Loucy (cell line): Measurements from ENCODE around the gene SMG6.

Experiments
- EZH2phosphoT487 ChIP-seq: fragments of 200-600 bp; IDR thresholded peaks from 2 replicates; pipeline ENCODE4 v1.6.1; 2018; ENCODE audit warnings: antibody characterized with exemption, mild to moderate bottlenecking, moderate library complexity, borderline replicate concordance
- TF ChIP-seq, protein P1 (sequence below): fragments of 200-600 bp; sonication (generic); conservative IDR thresholded peaks from 2 replicates; pipeline ENCODE4 v1.5.1; 2014; ENCODE audit warnings: mild to moderate bottlenecking, antibody characterized with exemption, low read length

DNA sequence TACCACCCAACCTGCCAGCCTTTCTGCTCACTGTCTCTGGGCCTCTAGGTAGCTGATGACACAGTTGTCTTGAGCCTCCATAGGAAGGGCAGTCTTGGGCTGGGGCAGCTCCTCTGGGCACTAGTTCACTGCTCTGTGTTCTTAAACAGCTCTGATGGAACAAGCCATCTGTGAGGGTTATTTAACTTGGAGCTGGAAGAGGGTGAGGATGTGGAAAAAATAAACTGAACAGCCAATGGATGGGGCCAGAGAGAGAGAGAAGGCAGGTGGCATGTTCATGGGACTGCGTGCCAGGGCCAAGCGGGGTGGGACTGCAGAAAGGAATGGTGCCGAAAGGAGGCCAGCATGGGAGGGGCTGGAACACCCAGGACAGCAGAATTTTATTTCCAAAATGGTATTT is 196.1 kb downstream of the SMG6 start:
- TF ChIP-seq, protein P1, sequence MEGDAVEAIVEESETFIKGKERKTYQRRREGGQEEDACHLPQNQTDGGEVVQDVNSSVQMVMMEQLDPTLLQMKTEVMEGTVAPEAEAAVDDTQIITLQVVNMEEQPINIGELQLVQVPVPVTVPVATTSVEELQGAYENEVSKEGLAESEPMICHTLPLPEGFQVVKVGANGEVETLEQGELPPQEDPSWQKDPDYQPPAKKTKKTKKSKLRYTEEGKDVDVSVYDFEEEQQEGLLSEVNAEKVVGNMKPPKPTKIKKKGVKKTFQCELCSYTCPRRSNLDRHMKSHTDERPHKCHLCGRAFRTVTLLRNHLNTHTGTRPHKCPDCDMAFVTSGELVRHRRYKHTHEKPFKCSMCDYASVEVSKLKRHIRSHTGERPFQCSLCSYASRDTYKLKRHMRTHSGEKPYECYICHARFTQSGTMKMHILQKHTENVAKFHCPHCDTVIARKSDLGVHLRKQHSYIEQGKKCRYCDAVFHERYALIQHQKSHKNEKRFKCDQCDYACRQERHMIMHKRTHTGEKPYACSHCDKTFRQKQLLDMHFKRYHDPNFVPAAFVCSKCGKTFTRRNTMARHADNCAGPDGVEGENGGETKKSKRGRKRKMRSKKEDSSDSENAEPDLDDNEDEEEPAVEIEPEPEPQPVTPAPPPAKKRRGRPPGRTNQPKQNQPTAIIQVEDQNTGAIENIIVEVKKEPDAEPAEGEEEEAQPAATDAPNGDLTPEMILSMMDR = no peak
- no peak for TF ChIP-seq EZH2phosphoT487
